Activated CD4-positive, alpha-beta T cell treated with anti-CD3 and anti-CD28 coated beads, Interleukin-2, amount 50 U/mL, for 1 hour (primary cell): ENCODE results near the gene STAT4.
"Not testable (repeated sequence)": the region's sequence is repeated elsewhere in the genome, so short reads cannot be mapped to it uniquely, and the experiment has no call there.

ENCODE experiments used
- DNase-seq: peaks from one replicate; pipeline ENCODE4 v3.0.0-alpha.2; 2020

Gene STAT4

DNA sequence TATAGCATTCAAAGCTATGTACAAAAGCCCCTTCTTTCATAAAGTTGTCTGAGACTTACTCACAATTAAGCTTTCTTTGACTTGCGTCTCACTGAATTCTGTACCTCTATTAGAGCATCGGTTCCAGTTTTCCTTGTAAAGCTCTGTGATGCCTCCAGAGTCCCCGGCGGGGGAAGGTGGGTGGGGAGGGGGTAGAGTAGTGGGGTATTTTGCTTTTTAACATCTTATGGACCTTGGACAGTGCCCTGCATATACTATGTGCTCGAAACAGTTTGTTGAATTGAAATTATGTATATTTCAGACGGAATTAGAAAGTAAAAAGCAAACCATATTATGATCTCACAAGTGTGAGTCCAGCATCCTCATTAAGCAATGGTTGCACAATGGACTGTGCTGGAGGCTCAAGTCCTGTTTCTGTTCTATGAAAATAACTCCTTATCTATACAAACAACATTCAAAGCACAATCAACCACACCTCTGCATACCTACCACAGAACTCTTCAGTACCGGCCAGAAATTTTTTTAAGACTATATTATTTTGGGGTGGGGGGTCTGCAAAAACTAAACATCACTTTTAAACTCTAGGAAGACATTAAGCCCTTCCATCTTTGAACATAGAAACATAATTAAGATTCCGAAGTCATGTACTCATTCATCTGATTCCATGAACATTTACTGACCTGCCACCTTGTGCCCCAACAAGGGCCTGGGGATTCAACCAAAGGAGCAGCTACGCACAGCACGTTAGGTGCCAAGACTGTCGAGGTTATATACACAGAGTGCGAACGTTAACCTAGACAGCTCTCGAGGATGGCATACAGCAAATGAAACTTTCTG lies 137.7 kb downstream of the STAT4 start:
- no peak for DNase-seq

DNA sequence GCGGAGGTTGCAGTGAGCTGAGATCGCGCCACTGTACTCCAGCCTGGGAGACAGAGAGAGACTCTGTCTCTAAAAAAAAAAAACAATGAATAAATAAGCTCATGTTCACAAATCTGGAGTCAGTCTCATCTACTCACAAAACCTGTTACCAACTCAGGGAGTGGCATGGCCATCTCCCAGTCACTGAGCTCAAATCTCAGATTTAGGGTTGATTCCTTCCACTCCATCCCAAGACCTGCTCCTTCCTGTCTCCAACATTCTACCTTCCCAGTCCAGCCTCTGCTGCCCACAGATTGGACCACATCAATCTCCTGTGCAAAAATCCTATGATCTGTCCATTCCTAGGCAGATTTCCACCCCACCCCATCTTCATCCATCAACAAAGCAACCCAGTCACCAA lies 138.4 kb downstream of the STAT4 start:
- DNase-seq = no peak

DNA sequence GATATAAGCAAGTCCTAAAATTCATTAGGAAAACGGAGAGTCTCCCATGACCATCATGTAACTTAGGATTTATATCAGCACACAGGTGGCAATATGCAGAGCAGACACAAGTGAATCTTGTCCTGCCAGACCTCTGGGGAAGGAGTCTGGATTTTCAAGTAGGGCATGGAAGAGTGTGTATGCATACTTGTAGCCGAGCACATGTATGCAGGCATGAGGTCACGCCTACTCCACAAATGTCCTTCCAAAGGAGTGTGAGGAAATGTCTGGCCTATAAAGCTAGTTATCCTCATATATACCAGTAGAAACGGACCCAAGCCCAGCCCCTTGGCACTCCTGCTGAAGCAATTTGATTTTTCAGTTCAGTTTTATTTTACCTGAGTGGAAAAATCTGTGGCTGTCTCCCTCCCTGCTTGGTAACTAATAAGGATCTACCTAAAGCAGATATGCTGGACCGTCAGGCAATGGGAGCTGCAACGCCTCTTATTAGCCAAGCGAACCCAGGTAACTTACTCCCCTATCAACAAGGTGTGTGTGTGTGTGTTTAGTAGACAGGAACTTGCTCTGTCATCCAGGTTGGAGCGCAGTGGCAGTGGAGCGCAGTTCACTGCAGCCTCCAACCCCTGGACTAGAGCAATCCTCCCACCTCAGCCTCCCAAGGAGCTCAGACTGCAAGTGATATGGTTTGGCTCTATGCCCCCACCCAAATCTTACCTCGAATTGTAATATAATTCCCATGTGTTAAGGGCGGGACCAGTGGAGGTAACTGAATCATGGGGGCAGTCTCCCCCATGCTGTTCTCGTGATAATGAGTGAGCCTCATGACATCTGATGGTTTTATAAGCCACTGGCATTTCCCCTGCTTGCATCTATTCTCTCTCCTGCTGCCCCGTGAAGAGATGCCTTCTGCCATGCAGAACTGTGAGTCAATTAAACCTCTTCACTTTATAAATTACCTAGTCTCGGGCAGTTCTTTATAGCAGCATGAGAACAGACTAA lies 139.6 kb downstream of the STAT4 start:
- no peak for DNase-seq

DNA sequence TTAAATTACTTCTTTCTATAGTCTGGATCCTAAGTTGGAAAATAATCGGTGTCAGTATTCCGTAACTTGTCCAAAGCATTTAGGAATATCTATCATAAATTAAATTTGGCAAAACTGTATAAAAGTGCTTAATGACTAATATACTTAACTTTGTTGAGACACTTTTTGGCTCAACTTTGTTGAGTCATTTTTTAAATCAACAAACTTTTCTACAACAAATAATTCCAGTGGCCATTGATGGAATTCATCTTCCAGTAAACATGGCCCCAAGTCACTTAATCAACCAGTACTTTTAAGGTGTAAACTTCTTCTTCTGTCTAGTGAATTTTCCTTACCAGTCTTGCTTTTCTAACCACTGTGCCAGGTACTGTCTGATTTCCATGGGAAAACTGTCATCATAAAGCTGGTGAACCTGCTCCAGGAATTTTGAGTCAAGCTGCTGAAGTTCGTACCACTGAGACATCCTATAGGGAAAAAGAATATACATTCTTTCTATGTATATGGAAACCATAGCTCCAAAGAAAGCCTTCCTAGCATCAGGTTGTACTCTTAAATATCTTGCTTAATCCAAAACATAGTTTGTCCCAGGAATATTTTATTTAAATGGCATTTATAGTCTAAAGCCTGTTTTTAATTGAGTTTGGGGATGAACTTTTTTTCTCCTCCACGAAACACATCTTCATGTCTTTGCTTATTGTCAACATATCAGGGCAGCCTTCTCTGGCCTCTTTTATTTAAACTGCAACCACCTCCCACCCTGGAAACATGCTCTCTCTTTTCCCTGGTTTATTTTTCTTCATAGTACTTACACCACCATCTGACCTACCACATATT lies 141.0 kb downstream of the STAT4 start:
- no peak for DNase-seq

DNA sequence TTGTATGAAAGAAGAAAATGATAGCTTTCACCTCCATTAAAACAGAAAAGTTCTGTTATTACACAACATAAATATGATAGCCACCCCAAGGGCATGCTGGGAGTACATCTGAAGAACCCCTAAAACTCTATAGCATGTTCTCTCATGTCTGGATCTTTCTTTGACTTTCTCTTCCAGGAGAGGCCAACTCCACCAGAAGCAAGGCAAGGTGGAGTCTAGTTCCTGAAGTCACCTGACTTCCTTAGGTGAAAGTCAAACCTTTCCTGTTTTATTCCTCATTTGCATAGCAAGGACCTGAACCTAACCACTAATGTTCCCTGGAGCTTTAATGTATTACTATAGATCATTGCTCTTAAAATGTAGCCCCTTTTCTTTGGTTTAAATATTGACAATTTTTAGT lies 142.5 kb downstream of the STAT4 start:
- DNase-seq = no peak

DNA sequence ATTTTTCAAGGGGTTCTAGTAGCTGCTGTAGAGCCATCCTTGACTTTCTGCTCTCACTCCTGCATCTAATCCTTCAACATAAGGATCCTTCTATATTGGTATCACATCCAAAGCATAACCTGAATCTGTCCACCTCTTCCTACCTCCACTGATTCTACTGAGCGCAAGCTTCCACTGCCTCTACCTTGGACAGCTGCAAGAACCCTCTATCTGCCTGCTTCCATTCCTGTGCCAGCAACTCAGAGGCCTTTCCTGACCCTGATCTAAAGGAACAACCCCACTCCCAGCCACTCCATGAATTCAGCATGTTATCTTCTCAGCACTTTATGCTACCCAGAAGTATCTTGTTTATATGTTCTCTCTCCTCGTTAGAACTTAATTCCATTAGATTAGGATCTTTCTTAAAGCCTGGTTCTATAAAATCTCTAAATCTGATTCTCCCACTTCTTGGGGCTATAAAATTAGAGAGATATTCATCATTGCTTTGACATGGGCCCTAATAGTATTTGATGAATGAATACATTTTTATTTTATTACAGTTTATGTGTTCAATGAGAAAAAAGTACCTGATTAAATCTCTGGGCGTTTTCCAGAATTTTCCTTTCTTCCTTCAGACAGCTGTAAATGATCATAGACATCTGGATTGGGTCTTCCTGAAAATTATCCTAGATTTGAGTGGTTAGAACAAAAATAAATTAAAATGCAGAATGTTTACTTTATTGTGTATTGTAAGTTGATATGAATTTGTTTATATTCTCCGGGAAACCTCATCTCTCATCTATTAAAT lies 143.6 kb downstream of the STAT4 start:
- no peak for DNase-seq

DNA sequence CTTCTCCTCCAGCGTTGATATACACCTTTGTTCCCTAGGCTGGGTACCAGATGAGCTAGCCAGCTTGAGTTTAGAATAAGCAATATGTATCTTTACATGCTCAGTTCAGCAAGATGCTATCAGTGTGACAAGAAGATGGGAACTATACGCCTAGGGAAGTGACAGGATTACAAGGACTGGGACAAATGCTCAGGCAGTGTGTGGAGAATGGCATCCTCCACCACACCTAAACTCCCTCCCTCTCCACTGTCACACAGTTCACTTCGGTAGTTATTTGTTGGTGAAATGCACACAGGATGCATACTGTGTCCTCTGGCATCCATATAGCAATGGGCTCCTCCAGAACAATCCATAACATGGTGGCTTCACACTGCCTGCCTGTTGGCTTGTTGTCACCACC lies 144.5 kb downstream of the STAT4 start:
- no peak for DNase-seq

DNA sequence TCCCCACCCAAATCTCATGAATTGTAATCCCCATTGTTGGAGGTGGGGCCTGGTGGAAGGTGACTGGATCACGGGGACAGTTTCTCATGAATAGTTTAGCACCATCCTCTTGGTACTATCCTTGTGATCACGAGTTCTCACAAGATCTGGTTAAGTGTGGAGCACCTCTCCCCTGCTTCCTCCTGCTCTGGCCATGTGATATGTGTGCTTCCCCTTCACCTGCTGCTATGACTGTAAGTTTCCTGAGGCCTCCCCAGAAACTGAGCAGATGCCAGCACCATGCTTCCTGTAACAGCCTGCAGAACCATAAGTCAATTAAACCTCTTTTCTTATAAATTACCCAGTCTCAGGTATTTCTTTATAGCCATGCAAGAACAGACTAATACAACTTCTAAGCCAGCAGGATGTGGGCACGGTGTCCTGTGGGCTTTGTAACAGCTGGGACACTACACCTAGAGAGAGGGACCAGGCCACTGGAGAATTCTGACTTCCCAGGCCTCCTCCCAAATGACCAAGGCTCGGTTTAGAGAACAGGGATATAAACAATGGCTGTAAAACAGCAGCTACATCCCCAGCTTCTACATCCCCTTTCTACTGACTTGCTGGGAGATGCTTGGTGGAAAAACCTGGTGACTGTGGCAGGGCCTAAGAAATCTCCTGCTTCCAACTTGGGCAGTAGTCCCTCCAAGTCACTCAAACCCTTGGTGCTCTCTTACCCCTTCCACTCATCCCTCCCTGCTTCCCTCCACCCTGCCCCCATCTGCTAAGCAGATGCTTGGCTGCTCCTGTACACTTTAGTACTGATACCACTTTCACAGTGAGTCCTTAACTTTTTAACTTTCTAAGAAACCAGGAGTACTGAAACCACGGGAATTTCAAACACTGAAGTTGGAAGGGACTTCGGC lies 147.1 kb downstream of the STAT4 start:
- no peak for DNase-seq

DNA sequence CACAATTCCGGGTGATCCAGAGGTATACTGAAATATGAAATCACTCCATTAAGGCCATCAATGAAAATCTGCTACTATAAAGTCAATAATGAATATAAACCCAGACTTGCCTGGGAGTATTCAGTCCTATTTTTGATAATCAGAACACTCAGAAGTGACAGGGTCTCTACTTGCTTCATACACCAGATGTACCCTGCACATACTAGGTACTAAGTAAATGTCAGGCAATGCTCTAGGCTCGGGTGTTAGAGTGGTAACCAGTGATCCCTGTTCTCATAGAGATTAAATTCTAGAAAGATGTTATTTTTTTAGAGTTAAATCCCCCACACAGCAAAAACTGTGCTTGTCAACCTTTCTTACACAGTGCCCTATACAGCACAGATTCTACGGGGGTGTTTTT lies 149.2 kb downstream of the STAT4 start:
- DNase-seq = no peak

DNA sequence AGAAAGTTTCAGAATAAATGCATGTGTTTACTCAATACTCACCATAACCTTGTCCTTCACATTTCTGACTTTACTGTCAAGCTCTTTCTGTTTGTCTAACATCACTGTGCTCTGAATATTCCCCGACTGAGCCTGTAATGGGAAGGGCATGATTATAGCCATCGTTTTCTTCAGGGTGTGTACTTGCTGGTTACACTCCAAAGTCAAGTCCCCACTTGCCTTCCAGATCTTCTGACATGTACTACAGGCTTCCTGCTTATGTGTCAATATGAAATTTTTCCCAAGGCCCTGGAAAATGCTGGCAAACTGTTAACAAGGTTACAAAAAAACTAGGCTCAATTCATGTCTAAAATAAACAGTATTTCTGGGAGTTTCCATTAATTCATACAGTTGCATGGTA lies 149.8 kb downstream of the STAT4 start:
- no peak for DNase-seq

DNA sequence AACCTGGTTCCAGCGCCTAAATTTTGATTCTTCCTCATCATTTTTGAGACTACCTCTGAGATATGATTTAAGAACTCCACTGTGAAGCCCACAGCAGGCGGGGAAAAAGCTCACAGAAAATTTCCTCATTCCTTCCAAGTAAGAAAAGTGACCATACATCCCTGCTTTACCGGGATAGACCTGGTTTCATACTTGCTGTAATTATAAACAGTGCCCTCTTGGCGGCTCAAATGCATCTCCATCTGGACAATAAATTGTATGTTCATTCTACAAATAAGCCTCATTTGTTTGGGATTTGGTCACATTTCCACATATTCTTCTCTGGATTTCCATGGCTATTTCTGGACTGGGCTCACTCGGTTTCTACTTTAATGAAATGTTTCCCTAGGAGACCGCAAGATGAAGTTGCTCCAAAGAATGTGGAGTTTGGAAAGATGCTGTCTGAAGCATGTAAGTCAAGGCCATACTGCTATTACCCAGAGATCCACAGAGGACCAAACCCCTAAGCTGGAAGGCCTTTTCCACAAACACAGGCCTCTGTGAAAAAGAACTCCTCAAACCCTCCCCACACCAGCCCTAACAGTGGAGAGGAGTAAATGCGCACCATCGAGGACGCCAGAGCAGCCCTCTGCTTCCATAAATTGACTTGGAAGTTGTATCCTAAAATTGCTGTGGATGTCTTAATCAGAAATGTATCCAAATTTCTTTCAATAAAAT lies 150.7 kb downstream of the STAT4 start:
- DNase-seq = no peak

DNA sequence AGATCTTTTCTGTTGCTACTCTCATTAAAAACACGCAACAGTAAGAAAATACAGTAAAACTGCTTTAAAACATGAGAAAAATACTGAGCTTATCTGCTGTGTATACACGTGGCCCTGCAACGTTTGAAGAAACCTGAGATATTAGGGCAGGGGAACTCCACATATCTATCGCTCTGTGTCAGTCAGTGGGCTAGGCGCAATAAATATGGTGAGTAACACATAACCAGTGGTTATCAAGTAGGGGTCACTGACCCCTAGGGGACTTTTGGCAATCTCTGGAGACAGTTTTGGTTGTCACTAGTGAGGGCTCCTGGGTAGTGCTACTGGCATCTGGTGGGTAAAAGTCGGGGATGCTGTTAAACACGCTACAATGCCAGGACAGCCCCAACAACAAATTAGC lies 151.7 kb downstream of the STAT4 start:
- no peak for DNase-seq

DNA sequence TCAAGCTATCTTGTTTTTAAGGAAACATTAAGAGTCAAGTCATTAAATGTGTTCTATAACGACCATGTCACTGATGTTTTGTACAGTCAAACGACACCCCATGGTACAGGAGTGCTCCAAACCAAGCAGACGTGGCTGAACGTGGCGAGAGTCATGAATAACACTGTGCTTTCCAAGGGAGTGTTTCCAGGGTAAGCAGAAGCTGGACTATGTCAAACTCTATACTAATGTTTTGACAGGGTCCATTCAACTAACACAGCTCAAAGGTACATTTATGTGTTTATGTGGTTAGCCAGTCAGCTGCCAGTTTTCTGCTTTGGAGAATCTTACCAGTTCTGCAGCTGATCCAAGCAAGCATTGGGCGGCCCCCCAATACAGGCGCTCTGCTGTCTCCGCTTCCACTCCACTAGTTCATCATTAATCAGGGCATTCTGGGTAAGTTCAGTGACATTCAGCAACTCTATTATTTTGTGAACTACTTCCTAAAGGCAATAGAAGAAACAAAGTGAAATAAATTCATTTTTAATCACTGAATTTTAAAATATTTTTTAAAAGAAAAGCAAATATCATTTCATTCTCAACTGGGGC lies 153.2 kb downstream of the STAT4 start:
- no peak for DNase-seq

DNA sequence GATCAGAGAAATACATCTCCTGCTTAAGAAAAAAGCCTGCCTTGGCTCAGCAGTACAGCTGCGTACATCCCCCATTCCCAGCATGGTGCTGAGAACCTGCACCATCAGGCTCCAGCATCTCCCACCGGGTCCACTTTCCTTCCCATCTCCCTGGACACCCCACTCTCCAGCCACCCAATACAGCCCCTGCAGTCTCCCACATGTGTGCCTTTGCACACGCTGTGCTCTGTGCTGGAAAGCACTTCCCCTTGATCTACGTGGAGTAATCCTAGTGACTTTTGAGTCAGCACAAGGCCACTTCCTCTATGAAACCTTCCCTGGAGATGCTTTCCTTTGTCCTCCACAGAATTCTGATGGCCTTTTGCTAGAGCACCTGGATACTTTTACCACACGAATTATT lies 153.8 kb downstream of the STAT4 start:
- DNase-seq = no peak

DNA sequence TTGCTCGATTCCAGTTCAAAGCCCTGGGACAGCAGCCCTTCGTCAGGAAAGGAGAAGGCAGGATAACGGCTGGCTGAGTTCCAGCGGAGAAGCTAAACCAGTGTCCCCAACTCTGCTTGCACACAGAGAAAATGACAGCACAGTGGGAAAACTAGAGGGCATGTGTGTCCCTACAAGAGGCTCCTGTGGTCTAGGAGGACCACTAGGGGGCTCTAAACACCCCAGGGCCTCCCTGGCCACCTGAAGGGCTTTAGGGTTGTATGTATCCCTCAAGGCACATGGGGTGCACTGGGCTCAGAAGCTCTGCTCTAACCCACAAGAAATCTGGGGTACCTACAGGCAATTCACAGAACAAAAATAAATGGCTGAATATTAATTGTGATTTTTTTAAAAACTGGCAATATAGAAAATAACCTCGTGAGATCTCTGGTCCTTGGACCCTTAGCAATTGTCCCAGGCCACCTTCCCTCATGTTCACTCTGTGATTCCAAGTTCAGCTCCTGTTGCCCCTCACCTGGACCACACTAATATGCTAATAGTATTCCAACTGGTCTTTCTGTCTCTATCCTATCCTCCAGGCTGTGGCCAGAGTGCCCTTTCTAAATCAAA lies 154.4 kb downstream of the STAT4 start:
- peak; percentile 15 for DNase-seq

DNA sequence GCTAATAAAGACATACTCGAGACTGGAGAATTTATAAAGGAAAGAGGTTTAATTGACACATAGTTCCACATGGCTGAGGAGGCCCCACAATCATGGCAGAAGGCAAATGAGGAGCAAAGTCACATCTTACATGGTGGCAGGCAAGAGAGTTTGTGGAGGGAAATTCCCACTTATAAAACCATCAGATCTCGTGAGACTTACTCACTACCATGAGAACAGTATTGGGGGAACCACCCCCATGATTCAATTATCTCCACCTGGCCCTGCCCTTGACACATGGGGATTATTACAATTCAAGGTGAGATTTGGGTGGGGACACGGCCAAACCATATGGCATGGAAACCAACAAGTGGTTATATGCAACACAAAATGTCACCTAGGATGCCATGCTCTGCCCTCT lies 155.5 kb downstream of the STAT4 start:
- DNase-seq = not testable (repeated sequence)

DNA sequence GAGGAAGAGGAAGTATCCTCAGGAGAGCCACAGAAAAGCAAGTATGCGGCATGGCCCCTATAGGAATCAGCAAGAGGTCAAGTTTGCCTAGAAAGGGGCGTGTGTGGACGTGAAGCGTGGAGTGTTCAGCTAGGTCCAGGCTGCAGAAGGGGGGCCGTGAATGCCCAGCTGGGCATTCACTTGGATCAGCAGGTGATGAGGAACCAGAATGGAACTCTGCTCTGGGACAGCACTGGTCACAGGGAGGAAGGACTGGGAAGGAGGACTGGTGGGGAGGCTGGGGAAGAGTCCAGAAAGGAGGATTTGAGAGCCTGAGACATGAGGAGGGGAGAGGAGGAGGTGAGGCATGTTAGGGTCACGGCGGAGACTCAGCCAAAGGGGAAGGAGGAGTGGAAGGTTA lies 156.6 kb downstream of the STAT4 start:
- no peak for DNase-seq

DNA sequence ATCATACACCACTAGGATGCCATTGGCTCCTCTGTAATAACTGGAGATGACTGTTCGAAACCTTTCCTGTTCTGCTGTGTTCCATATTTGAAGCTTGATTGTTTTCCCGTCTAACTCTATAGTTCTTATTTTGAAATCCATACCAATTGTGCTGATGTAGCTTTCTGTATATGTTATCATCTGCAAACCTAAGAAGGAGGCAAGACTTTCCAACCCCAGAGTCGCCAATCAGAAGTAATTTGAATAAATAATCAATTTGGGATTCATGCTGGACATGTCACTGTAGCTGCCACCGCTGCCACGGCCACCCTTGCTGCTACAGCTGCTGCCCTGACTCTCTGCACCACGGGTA lies 157.5 kb downstream of the STAT4 start:
- no peak for DNase-seq

DNA sequence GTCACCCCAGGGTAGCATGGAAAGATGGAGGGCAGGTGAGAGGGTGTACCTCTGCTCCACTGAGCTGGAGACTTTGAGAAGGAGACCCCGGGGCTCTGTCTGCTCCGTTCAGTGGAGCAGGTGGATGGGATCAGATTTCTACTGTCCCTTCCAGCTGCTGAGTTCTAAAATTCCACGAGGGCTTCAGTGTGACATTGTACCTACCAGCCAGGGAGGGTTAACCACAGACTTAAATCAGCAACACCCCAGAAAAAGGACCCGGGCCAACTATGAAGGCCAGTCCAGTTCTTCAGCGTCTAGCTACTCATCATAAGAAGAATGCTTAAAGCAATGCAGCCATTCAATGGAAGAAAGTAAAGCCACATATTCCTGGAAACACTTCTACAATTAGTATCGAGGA lies 160.7 kb downstream of the STAT4 start:
- no peak for DNase-seq

DNA sequence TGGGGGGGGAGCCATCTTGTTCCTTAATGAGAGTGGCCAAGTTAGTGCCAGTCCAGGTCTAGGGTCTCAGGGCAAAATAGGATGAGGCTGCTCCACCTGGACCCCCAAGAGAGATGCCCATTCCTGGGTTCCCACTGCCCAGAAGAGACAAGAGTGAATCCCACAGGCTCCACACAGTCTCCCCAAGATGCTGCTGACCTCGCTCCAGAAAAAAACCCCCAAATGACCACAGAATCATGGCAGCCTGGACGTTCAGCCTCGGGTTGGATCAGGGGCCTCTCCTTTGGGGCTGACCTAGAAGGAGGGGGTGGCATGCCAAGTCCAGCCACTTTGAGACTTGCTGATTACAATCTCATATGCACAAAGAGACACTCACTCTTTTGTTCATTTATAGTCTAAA lies 161.9 kb downstream of the STAT4 start:
- no peak for DNase-seq
